NCI-H345 (cell line): ENCODE results near the gene CDC26.
"Not testable (repeated sequence)": the region's sequence is repeated elsewhere in the genome, so short reads cannot be mapped to it uniquely, and the experiment has no call there.

ENCODE experiments used
- DNase-seq: peaks from one replicate; lab custom pipeline; 2025; lab: John Stamatoyannopoulos, UW

Gene CDC26

GRCh38 chr9:113238202-113238858 is 37.0 kb downstream of the CDC26 start:
- no peak for DNase-seq

DNA sequence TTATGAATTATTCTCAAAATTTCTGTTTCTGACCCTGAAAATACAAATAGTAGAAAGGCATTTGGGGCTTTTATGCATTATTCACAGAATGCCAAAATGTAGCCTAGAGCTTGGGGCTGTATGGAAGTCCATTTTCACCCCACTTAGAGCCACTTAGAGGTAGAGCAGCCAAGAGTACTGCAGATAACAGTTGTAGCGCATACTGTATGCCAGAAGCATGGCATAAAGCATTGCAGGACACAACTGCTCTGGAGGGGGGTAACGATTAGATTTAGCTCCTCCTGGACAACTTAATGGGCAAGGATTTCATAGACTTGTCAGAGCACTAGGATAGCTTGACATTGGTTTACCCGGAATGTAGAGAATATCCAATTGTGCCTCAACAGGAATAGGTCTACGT is 38.3 kb downstream of the CDC26 start:
- DNase-seq: no peak

DNA sequence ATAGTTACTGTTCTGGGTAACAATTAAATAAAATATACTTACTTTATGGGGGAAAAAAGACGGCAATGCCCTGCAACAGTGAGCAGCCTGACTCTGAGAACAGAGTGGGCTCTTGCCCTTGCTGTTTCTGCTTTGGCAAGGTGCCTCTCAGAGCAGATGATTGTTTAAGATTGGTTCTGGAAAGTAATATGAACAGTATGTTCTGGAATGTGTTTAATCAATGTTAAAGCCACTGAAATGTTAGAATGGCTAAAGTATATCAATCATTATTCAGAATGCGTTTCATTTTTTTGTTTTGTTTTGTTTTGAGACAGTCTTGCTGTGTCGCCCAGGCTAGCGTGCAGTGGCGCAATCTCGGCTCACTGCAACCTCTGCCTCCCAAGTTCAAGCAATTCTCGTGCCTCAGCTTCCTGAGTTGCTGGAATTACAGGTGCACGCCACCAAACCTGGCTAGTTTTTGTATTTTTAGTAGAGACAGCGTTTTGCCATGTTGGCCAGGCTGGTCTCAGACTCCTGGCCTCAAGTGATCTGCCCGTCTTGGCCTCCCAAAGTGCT is 39.6 kb downstream of the CDC26 start:
- not testable (repeated sequence) for DNase-seq

DNA sequence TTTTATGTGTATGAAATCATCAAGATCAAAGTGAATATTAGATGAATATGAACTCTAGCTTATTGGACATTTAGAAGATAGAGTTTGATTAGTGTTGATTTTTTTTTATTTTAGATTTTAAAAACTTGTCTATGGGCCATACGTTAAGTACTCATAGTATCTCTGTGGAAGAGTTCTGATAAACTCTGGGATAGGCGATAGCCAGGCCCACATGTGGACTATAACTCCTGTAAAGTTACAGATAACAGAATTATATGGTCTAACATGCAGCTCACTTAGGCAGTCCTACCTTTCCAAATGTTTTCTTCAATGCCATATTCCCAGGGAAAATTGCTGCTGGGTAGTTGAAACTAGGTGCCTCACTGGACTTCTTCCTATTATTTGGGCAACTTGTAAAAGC is 43.7 kb downstream of the CDC26 start:
- no peak for DNase-seq

GRCh38 chr9:113228130-113228665 is 47.2 kb downstream of the CDC26 start:
- no peak for DNase-seq

- no peak for DNase-seq
Observed at GRCh38 chr9:113227436-113227835, 47.9 kb downstream of the CDC26 start.

- no peak for DNase-seq
Observed at GRCh38 chr9:113223963-113224362, 51.4 kb downstream of the CDC26 start.

- no peak for DNase-seq
Observed at GRCh38 chr9:113222482-113222841, 52.9 kb downstream of the CDC26 start.

- DNase-seq: no peak
Observed at GRCh38 chr9:113221800-113222481, 53.4 kb downstream of the CDC26 start.

- DNase-seq: peak; percentile 98
Observed at GRCh38 chr9:113221003-113221799, 54.2 kb downstream of the CDC26 start, which contains the start of the genes FKBP15 and SLC31A1. Gene FKBP15 (minus strand): TSS chr9:113221277. CDS start chr9:113221243, 34 bp downstream. Gene SLC31A1 (plus strand): TSS chr9:113221544. CDS start chr9:113256149, 34,605 bp downstream.

GRCh38 chr9:113220467-113221002 is 54.8 kb downstream of the CDC26 start:
- DNase-seq: no peak

- DNase-seq: no peak
Observed at GRCh38 chr9:113219969-113220368, 55.4 kb downstream of the CDC26 start.

GRCh38 chr9:113219186-113219936 is 56.0 kb downstream of the CDC26 start:
- DNase-seq: no peak
